Astrocyte of the spinal cord (primary cell): ENCODE results near the gene CHPF2.
A peak's percentile ranks its signal among the peaks of the same experiment; 100 is the strongest.

Source experiments
- DNase-seq: peaks from one replicate; pipeline ENCODE4 v3.0.0; 2011; ENCODE audit warnings: low read depth, low spot score
- H3K4me3 ChIP-seq: 2 replicates; pipeline ENCODE4 v1.5.1; 2011; ENCODE audit warnings: low read depth, mild to moderate bottlenecking, low read length, moderate library complexity
- CTCF ChIP-seq: IDR thresholded peaks from 2 replicates; pipeline ENCODE4 v1.5.1; 2012; ENCODE audit warnings: low read depth, mild to moderate bottlenecking, low read length, inconsistent platforms
- in situ Hi-C: cut with HindIII; loops from 2 replicates; pipeline ENCODE4 v1.10.0; 2017; ENCODE audit warnings: low sequenced_read_pairs

CHPF2 gene

GRCh38 chr7:151246102-151246850, 14.0 kb downstream of the CHPF2 start:
- peak overlapping the region; percentile 78 for H3K4me3 ChIP-seq
- in situ Hi-C loops = no loop called here
- TF ChIP-seq CTCF = no peak
- DNase-seq = no peak

- DNase-seq = peak; percentile 5
- in situ Hi-C loops = no loop called here
- H3K4me3 ChIP-seq = peak overlapping the region; percentile 78
- no peak for TF ChIP-seq CTCF
These were observed 14.7 kb downstream of the CHPF2 start for GRCh38 chr7:151246851-151247580.

- TF ChIP-seq CTCF = no peak
- peak overlapping the region; percentile 78 for H3K4me3 ChIP-seq
- in situ Hi-C loops = no loop called here
- peak; percentile 30 for DNase-seq
These were observed 15.5 kb downstream of the CHPF2 start for GRCh38 chr7:151247611-151248345.

GRCh38 chr7:151248346-151249033, 16.2 kb downstream of the CHPF2 start, which contains the start of gene SMARCD3:
SMARCD3 (minus strand) TSS chr7:151248694; CDS start chr7:151248562, 132 bp downstream.
- TF ChIP-seq CTCF = no peak
- H3K4me3 ChIP-seq = peak within 1 kb of the TSS; percentile 78
- in situ Hi-C loops = no loop called here
- peak; percentile 62 for DNase-seq

GRCh38 chr7:151249034-151249731, 16.9 kb downstream of the CHPF2 start:
- in situ Hi-C loops = no loop called here
- DNase-seq = peak; percentile 63
- TF ChIP-seq CTCF = no peak
- peak overlapping the region; percentile 23 for H3K4me3 ChIP-seq
